Left ventricle myocardium inferior (tissue), 1 donor: Measurements from ENCODE around the gene ZSWIM9. TPM values are rescaled to one million over a fixed set of nuclear protein-coding genes. Genes with fewer than 3 reads are reported as not detected.

Experiments
- DNase-seq: peaks from one replicate; pipeline ENCODE4 v3.0.0-alpha.2; 2020
- H3K27ac ChIP-seq: fragments of 200-600 bp; replicated peaks from 2 replicates; pipeline ENCODE4 v1.8.0; 2021
- H3K27me3 ChIP-seq: fragments of 200-600 bp; 2 replicates; pipeline ENCODE4 v1.8.0; 2021; ENCODE audit warnings: low read depth
- H3K36me3 ChIP-seq: fragments of 200-600 bp; 2 replicates; pipeline ENCODE4 v1.8.0; 2021
- H3K4me1 ChIP-seq: fragments of 200-600 bp; 2 replicates; pipeline ENCODE4 v1.8.0; 2021
- H3K4me3 ChIP-seq: fragments of 200-600 bp; 2 replicates; pipeline ENCODE4 v1.8.0; 2021; ENCODE audit warnings: mild to moderate bottlenecking, moderate library complexity
- H3K9me3 ChIP-seq: fragments of 200-600 bp; replicated peaks from 2 replicates; pipeline ENCODE4 v1.8.0; 2021
- CTCF ChIP-seq: fragments of 200-600 bp; IDR thresholded peaks from 2 replicates; pipeline ENCODE4 v1.8.0; 2021; ENCODE audit warnings: antibody characterized with exemption, mild to moderate bottlenecking, borderline replicate concordance
- intact Hi-C: fragments of 100-400 bp; cut with micrococcal nuclease; formaldehyde crosslinking; loops from one replicate; pipeline ENCODE4 v1.11.0; 2022
- total RNA-seq: library from RNA; stranded (reverse); fragmentation: NEBNext Ultra II Directional; extraction: Animal tissue kit (Norgen Biotek cat#: 25700); gene quantifications from one replicate; pipeline ENCODE4 v1.2.1, GENCODE V29; 2021
- donor health status: DM: no; HTN: yes; CAD: no; lungs with severe emphysema.

Gene ZSWIM9
- total RNA-seq, 1 donor from 2014 or later = 7.6 TPM

- Histone ChIP-seq H3K4me1 (peaks cover 19% of the 10 kb centered on the region), H3K36me3 (peaks cover 34% of the 10 kb centered on the region), H3K27me3 (no peaks in the 10 kb centered on the region), H3K9me3 (no peaks in the 10 kb centered on the region), H3K4me3 (no peak overlapping the region), H3K27ac (no peak overlapping the region)
- intact Hi-C loops = no loop called here
- no peak for DNase-seq
- no peak for TF ChIP-seq CTCF
Observed at GRCh38 chr19:48174445-48175030, 4.1 kb downstream of the ZSWIM9 start.

DNA sequence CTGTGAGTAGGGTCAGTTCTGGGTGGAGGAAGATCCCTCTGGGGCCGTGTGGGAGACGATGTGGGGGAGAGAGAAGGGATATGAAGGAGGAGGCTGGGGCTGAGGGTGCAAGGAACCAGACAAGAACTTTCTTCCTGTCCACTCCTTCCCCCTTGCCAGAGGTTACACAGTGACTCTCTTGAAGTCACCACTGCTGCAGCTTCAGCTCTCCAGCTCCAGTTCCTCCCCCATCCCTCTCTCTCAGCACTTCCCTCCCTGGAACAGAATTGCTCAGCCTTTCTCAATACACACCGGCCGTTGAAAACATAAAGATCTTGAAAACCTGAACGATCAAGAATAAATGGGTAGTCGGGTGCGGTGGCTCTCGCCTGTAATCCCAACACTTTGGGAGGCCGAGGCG lies 5.1 kb downstream of the ZSWIM9 start:
- peaks cover 42% of the 10 kb centered on the region for H3K36me3 ChIP-seq
- peaks cover 11% of the 10 kb centered on the region for H3K4me1 ChIP-seq
- no peaks in the 10 kb centered on the region for H3K9me3 ChIP-seq
- TF ChIP-seq CTCF = no peak
- no peak for DNase-seq
- H3K27ac ChIP-seq = no peak overlapping the region
- no peaks in the 10 kb centered on the region for H3K27me3 ChIP-seq
- intact Hi-C loops = no loop called here
- no peak overlapping the region for H3K4me3 ChIP-seq

- no peak for DNase-seq
- Histone ChIP-seq H3K27me3 (no peaks in the 10 kb centered on the region), H3K4me1 (peaks cover 5% of the 10 kb centered on the region), H3K27ac (no peak overlapping the region), H3K36me3 (peaks cover 45% of the 10 kb centered on the region), H3K9me3 (peaks cover 5% of the 10 kb centered on the region), H3K4me3 (no peak overlapping the region)
- intact Hi-C loops = no loop called here
- TF ChIP-seq CTCF = no peak
Observed at GRCh38 chr19:48176226-48176625, 5.7 kb downstream of the ZSWIM9 start.

GRCh38 chr19:48181505-48181904 lies 11.0 kb downstream of the ZSWIM9 start:
- no peak for DNase-seq
- Histone ChIP-seq H3K9me3 (peaks cover 20% of the 10 kb centered on the region), H3K27ac (no peak overlapping the region), H3K4me3 (no peak overlapping the region), H3K4me1 (no peaks in the 10 kb centered on the region), H3K27me3 (no peaks in the 10 kb centered on the region), H3K36me3 (peaks cover 26% of the 10 kb centered on the region)
- intact Hi-C loops = no loop called here
- TF ChIP-seq CTCF = no peak

- H3K27me3 ChIP-seq = no peaks in the 10 kb centered on the region
- no peak for DNase-seq
Observed at GRCh38 chr19:48182434-48182833, 12.0 kb downstream of the ZSWIM9 start.

More at GRCh38 chr19:48182434-48182833, 12.0 kb downstream of the ZSWIM9 start:
- Histone ChIP-seq H3K27ac (no peak overlapping the region), H3K4me3 (no peak overlapping the region), H3K36me3 (peaks cover 26% of the 10 kb centered on the region), H3K9me3 (peaks cover 20% of the 10 kb centered on the region), H3K4me1 (no peaks in the 10 kb centered on the region)
- intact Hi-C loops = no loop called here
- TF ChIP-seq CTCF = no peak
